HCT116 (cell line): Measurements from ENCODE around the gene PAX7.

Source experiments
- EZH2 ChIP-seq: fragments of 200-600 bp; sonication (generic); IDR thresholded peaks from 2 replicates; pipeline ENCODE4 v1.6.1; 2017; ENCODE audit warnings: antibody characterized with exemption, mixed run types
- JUND ChIP-seq: IDR thresholded peaks from 2 replicates; pipeline ENCODE4 v1.6.1; 2012
- MAX ChIP-seq: IDR thresholded peaks from 2 replicates; pipeline ENCODE4 v1.6.1; 2012
- POLR2A ChIP-seq: IDR thresholded peaks from 2 replicates; pipeline ENCODE4 v1.7.0; 2011; ENCODE audit warnings: borderline replicate concordance; ENCODE audit not compliant: insufficient read depth, insufficient read length; ENCODE audit errors: extremely low read depth
- SIN3A ChIP-seq: IDR thresholded peaks from 2 replicates; pipeline ENCODE4 v1.6.1; 2012; ENCODE audit warnings: low read depth
- TCF7L2 ChIP-seq: IDR thresholded peaks from 2 replicates; pipeline ENCODE4 v1.7.0; 2011; ENCODE audit warnings: borderline replicate concordance, inconsistent platforms; ENCODE audit not compliant: insufficient read depth, insufficient read length; ENCODE audit errors: extremely low read depth
- TF ChIP-seq, protein P1 (sequence below): IDR thresholded peaks from 2 replicates; pipeline ENCODE4 v1.6.1; 2011; ENCODE audit warnings: mild to moderate bottlenecking, low read length, moderate library complexity; ENCODE audit not compliant: insufficient replicate concordance; ENCODE audit errors: extremely low read depth
- TF ChIP-seq, protein P2 (sequence below): IDR thresholded peaks from 2 replicates; pipeline ENCODE4 v1.6.1; 2012; ENCODE audit warnings: low read depth
- TF ChIP-seq, protein P3 (sequence below), 3 experiments: fragments of 200-600 bp in 1 of 3; sonication (generic) in 1 of 3; IDR thresholded peaks in 2 of 3; conservative IDR thresholded peaks in 1 of 3; 2 replicates each; pipeline ENCODE4 v1.5.1; 2012 to 2017; ENCODE audit warnings: low read depth in 2 of 3, low read length in 2 of 3, antibody characterized with exemption in 1 of 3, borderline replicate concordance in 1 of 3, control low read depth in 1 of 3, mild to moderate bottlenecking in 1 of 3, mixed read lengths in 1 of 3, mixed run types in 1 of 3, moderate library complexity in 1 of 3; ENCODE audit not compliant: insufficient read depth in 1 of 3

DNA sequence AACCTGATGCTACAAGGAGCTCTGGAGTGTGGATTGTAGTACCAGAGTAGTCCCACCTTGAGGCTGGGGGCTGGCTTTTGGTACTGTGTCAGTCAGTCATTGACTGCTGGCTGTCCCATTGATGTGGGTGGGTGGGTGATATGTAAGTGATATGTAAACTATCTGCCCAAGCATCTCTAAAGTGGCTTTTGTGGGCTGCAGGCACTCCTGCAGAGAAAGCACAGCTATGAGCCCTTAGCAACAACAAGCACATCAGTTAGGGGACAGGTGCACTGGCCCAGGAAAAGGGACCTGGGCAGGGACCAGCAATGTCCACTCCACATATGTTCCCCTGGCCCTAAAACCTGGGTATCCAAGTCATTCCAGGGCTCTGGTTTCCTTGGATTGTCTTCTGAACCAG is 118.9 kb downstream of the PAX7 start:
- TF ChIP-seq, protein P1, sequence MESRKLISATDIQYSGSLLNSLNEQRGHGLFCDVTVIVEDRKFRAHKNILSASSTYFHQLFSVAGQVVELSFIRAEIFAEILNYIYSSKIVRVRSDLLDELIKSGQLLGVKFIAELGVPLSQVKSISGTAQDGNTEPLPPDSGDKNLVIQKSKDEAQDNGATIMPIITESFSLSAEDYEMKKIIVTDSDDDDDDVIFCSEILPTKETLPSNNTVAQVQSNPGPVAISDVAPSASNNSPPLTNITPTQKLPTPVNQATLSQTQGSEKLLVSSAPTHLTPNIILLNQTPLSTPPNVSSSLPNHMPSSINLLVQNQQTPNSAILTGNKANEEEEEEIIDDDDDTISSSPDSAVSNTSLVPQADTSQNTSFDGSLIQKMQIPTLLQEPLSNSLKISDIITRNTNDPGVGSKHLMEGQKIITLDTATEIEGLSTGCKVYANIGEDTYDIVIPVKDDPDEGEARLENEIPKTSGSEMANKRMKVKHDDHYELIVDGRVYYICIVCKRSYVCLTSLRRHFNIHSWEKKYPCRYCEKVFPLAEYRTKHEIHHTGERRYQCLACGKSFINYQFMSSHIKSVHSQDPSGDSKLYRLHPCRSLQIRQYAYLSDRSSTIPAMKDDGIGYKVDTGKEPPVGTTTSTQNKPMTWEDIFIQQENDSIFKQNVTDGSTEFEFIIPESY = no peak
- TF ChIP-seq, protein P2, sequence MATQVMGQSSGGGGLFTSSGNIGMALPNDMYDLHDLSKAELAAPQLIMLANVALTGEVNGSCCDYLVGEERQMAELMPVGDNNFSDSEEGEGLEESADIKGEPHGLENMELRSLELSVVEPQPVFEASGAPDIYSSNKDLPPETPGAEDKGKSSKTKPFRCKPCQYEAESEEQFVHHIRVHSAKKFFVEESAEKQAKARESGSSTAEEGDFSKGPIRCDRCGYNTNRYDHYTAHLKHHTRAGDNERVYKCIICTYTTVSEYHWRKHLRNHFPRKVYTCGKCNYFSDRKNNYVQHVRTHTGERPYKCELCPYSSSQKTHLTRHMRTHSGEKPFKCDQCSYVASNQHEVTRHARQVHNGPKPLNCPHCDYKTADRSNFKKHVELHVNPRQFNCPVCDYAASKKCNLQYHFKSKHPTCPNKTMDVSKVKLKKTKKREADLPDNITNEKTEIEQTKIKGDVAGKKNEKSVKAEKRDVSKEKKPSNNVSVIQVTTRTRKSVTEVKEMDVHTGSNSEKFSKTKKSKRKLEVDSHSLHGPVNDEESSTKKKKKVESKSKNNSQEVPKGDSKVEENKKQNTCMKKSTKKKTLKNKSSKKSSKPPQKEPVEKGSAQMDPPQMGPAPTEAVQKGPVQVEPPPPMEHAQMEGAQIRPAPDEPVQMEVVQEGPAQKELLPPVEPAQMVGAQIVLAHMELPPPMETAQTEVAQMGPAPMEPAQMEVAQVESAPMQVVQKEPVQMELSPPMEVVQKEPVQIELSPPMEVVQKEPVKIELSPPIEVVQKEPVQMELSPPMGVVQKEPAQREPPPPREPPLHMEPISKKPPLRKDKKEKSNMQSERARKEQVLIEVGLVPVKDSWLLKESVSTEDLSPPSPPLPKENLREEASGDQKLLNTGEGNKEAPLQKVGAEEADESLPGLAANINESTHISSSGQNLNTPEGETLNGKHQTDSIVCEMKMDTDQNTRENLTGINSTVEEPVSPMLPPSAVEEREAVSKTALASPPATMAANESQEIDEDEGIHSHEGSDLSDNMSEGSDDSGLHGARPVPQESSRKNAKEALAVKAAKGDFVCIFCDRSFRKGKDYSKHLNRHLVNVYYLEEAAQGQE = no peak
- no peak for TF ChIP-seq EZH2
- TF ChIP-seq, protein P3, sequence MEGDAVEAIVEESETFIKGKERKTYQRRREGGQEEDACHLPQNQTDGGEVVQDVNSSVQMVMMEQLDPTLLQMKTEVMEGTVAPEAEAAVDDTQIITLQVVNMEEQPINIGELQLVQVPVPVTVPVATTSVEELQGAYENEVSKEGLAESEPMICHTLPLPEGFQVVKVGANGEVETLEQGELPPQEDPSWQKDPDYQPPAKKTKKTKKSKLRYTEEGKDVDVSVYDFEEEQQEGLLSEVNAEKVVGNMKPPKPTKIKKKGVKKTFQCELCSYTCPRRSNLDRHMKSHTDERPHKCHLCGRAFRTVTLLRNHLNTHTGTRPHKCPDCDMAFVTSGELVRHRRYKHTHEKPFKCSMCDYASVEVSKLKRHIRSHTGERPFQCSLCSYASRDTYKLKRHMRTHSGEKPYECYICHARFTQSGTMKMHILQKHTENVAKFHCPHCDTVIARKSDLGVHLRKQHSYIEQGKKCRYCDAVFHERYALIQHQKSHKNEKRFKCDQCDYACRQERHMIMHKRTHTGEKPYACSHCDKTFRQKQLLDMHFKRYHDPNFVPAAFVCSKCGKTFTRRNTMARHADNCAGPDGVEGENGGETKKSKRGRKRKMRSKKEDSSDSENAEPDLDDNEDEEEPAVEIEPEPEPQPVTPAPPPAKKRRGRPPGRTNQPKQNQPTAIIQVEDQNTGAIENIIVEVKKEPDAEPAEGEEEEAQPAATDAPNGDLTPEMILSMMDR (IDR thresholded peaks at IDR 0.05 in 2 of 3, conservative IDR thresholded peaks at IDR 0.05 in 1 of 3; ENCODE audit: borderline replicate concordance in 1 of 3, insufficient read depth in 1 of 3, low read depth in 2 of 3, low read length in 2 of 3) = no peak
- no peak for TF ChIP-seq POLR2A
- TF ChIP-seq SIN3A = no peak
- no peak for TF ChIP-seq MAX
- no peak for TF ChIP-seq TCF7L2
- TF ChIP-seq JUND = no peak
